NB4 (cell line): ENCODE measurements around the gene UBASH3A.

Source experiments
- CTCF ChIP-seq: IDR thresholded peaks from one replicate; pipeline ENCODE4 v1.5.1; 2012; ENCODE audit warnings: low read depth, low read length
- MAX ChIP-seq: IDR thresholded peaks from 2 replicates; pipeline ENCODE4 v1.6.1; 2011; ENCODE audit warnings: low read depth, low read length
- POLR2A ChIP-seq: IDR thresholded peaks from 2 replicates; pipeline ENCODE4 v1.6.1; 2011; ENCODE audit warnings: mild to moderate bottlenecking; ENCODE audit not compliant: insufficient read length; ENCODE audit errors: extremely low read depth

- TF ChIP-seq CTCF (no peak), MAX (peak; percentile 64; the same call in 1 of the 2 replicates), POLR2A (no peak)
Observed at GRCh38 chr21:42455196-42455595, 51.5 kb downstream of the UBASH3A start.
